Measurements from ENCODE around the gene NAP1L1.
"Not testable (repeated sequence)": the region's sequence is repeated elsewhere in the genome, so short reads cannot be mapped to it uniquely, and the experiment has no call there.

The NAP1L1 gene

DNA sequence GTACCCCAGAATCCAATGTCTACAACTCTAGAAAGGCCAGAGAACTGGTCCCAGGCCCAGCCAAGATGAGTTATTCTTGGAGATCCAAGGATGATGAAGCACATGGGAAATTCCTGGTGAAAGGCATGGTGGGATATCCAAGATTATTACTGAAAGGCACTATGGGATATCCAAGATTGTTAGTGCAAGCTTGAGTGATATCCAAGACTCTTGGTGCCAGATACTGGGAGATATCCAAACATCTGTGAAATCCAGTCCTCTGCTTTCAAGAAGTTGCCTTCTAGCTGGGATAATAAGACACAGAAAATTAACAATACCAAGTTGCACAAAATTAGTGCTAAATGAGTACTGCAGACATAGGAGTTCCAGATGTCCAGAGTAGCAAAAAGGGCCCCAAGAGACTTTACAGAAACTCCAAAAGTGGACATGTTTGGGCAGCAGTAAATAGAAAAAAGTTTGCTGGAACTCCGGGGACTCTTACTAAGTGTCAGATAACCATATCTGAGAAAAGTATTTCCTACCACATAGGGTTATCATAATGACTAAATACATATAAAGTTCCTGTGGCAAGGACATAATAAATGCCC is 87.5 kb downstream of the NAP1L1 start:
- H3K27ac ChIP-seq, result peak overlapping the region; percentile 94
- no peak for DNase-seq (ENCODE audit: low read depth, low spot score)

DNA sequence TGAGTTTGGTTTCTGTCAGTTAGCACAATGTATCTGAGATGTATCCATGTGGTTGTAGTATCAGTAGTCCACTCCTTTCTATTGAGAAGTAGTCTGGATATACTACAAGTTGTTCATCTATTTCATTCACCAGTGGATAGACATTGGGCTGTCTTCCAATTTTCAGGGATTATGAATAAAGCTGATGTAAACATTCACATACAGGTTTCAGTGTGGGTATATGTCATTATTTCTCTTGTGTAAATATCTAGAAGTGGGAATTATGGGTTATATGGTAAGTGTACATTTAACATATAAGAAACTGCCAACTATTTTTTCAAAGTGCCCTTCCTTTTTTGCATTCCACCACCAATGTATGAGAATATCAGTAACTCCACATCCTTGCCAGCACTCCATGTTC is 88.8 kb downstream of the NAP1L1 start:
- peak overlapping the region; percentile 94 for H3K27ac ChIP-seq
- no peak for DNase-seq (ENCODE audit: low read depth, low spot score)

DNA sequence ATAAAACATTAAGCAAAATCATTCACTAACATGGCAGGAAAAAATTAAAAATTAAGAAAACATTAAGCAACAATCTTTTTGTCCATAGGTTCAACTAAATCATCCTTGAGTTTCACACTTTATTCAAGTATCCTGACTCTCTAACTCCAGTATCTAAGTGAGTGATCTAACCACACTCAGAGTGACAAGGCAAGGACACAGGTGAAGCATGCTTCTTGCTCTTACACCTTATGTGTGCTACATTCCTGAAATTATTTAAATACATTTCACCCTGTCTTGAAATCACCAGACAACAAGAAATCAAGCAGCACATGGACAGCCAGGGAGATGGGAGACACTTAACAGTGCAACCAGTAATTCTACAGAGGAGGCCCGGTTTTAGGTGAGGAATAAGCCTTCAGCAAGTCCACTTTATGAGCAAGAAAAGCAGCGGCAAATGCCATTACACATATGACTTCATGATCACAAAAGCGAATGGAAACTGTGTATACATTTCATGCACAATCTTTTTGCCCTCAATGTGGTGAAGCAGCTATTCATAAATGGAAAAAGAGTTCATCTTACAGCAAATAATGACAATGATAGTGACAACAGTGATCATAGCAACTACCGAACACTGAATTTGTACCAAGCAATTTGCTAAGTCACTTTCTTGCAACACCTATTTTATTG is 90.3 kb downstream of the NAP1L1 start:
- peak overlapping the region; percentile 4 for H3K27ac ChIP-seq
- no peak for DNase-seq (ENCODE audit: low read depth, low spot score)

DNA sequence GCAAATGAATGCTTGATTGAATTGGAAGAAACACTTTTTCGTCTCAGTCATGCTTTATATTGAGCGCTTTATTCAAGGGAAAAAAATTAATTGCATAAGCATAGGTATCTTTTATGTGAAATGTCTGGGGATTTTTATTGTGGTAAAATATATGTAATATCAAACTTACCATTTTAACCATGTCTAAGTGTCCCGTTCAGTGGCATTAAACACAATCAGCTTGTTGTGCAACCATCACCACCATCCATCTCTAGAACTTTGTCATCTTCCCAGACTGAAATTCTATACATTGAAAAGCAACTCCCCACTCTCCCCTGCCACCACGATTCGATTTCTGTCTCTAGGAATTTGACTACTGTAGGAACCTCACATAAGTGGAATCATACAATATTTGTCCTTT is 92.7 kb downstream of the NAP1L1 start:
- no peak for DNase-seq (ENCODE audit: low read depth, low spot score)
- H3K27ac ChIP-seq, result no peak overlapping the region

DNA sequence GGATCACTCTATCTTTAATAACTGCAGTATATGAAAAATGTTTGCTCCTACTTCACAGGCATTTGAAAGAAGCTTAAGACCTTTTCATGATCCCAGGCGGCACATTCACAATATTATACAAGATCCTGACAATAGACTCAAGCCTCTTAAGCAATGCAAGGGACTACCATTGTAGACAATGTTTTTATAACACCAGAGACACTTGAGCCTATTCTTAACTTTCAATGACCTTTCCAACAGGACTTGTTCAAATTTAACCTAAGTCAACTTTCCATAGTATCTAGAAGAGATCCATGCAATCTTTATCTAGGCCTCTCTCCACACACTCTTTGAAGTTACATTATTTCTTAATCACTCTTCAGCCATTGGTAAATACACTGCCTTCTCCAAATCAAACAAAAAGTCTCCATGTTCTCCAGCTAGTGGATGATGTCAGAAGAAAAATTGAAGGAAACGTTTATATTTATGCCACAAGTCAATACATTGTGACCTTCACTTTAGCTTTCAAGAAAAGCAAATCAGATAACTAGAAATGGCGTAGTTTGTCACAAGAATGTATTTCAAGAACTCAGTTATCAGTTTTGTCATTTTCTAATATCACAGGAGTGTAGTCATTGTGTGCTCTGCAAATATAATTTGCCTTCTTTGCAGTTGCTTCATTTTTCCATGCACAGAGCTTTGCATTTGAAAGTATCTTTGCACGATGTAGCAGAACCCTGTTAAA is 94.1 kb downstream of the NAP1L1 start:
- no peak for DNase-seq (ENCODE audit: low read depth, low spot score)
- no peak overlapping the region for H3K27ac ChIP-seq

DNA sequence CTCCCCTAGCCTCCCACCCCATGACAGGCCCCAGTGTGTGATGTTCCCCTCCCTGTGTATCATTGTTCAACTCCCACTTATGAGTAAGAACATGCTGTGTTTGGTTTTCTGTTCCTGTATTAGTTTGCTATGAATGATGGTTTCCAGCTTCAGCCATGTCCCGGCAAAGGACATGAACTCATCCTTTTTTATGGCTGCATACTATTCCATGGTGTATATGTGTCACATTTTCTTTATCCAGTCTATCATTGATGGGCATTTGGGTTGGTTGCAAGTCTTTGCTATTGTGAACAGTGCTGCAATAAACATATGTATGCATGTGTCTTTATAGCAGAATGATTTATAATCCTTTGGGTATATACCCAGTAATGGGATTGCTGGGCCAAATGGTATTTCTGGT is 96.8 kb downstream of the NAP1L1 start:
- not testable (repeated sequence) for H3K27ac ChIP-seq; DNase-seq (ENCODE audit: low read depth, low spot score)
